Type B pancreatic cell (in vitro differentiated cells): ENCODE data around the gene EIF5A. TPM values are rescaled to one million over a fixed set of nuclear protein-coding genes. Genes with fewer than 3 reads are reported as not detected.

Experiments
- DNase-seq: peaks from one replicate; pipeline ENCODE4 v3.0.0; 2021; ENCODE audit warnings: mixed read lengths; ENCODE audit not compliant: unreplicated experiment; ENCODE audit errors: extremely low spot score
- H3K27ac Mint-ChIP-seq: 2 replicates; pipeline ENCODE4 v1.8.0; 2021; ENCODE audit warnings: mild to moderate bottlenecking, mixed read lengths
- H3K27me3 Mint-ChIP-seq: 2 replicates; pipeline ENCODE4 v1.8.0; 2021; ENCODE audit warnings: mixed read lengths
- H3K36me3 Mint-ChIP-seq: 2 replicates; pipeline ENCODE4 v1.8.0; 2021; ENCODE audit warnings: mixed read lengths
- H3K4me1 Mint-ChIP-seq: one replicate; pipeline ENCODE4 v1.8.0; 2021; ENCODE audit warnings: mixed read lengths; ENCODE audit not compliant: unreplicated experiment
- H3K4me3 Mint-ChIP-seq: 2 replicates; pipeline ENCODE4 v1.8.0; 2021; ENCODE audit warnings: mild to moderate bottlenecking, mixed read lengths
- H3K9me3 Mint-ChIP-seq: 2 replicates; pipeline ENCODE4 v1.8.0; 2021; ENCODE audit warnings: mixed read lengths
- total RNA-seq: library from RNA; stranded (reverse); gene quantifications from 2 replicates; pipeline ENCODE4 v1.2.1, GENCODE V29; 2021; ENCODE audit warnings: low replicate concordance
- TF ChIP-seq, protein P1 (sequence below): fragments of 200-600 bp; sonication (generic); conservative IDR thresholded peaks from 2 replicates; pipeline ENCODE4 v1.5.0; 2021; ENCODE audit warnings: antibody characterized with exemption, mild to moderate bottlenecking

EIF5A gene
- total RNA-seq, 1 donor from 2014 or later = 454 TPM

GRCh38 chr17:7279448-7279847, 28.0 kb upstream of the EIF5A start:
- H3K27ac Mint-ChIP-seq = no peak overlapping the region
- H3K4me1 Mint-ChIP-seq = peaks cover 15% of the 10 kb centered on the region
- DNase-seq = no peak
- H3K36me3 Mint-ChIP-seq = no peaks in the 10 kb centered on the region
- TF ChIP-seq, protein P1, sequence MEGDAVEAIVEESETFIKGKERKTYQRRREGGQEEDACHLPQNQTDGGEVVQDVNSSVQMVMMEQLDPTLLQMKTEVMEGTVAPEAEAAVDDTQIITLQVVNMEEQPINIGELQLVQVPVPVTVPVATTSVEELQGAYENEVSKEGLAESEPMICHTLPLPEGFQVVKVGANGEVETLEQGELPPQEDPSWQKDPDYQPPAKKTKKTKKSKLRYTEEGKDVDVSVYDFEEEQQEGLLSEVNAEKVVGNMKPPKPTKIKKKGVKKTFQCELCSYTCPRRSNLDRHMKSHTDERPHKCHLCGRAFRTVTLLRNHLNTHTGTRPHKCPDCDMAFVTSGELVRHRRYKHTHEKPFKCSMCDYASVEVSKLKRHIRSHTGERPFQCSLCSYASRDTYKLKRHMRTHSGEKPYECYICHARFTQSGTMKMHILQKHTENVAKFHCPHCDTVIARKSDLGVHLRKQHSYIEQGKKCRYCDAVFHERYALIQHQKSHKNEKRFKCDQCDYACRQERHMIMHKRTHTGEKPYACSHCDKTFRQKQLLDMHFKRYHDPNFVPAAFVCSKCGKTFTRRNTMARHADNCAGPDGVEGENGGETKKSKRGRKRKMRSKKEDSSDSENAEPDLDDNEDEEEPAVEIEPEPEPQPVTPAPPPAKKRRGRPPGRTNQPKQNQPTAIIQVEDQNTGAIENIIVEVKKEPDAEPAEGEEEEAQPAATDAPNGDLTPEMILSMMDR = no peak
- H3K4me3 Mint-ChIP-seq = no peak overlapping the region
- H3K9me3 Mint-ChIP-seq = no peaks in the 10 kb centered on the region
- H3K27me3 Mint-ChIP-seq = peaks cover 6% of the 10 kb centered on the region

- Mint-ChIP-seq H3K9me3 (no peaks in the 10 kb centered on the region), H3K4me1 (peaks cover 15% of the 10 kb centered on the region), H3K4me3 (peak overlapping the region; percentile 88), H3K36me3 (no peaks in the 10 kb centered on the region), H3K27me3 (peaks cover 6% of the 10 kb centered on the region), H3K27ac (peak overlapping the region; percentile 83)
- peak; percentile 86 for DNase-seq
- TF ChIP-seq, protein P1 = peak; percentile 89
These were observed 26.8 kb upstream of the EIF5A start for GRCh38 chr17:7280519-7281073.

DNA sequence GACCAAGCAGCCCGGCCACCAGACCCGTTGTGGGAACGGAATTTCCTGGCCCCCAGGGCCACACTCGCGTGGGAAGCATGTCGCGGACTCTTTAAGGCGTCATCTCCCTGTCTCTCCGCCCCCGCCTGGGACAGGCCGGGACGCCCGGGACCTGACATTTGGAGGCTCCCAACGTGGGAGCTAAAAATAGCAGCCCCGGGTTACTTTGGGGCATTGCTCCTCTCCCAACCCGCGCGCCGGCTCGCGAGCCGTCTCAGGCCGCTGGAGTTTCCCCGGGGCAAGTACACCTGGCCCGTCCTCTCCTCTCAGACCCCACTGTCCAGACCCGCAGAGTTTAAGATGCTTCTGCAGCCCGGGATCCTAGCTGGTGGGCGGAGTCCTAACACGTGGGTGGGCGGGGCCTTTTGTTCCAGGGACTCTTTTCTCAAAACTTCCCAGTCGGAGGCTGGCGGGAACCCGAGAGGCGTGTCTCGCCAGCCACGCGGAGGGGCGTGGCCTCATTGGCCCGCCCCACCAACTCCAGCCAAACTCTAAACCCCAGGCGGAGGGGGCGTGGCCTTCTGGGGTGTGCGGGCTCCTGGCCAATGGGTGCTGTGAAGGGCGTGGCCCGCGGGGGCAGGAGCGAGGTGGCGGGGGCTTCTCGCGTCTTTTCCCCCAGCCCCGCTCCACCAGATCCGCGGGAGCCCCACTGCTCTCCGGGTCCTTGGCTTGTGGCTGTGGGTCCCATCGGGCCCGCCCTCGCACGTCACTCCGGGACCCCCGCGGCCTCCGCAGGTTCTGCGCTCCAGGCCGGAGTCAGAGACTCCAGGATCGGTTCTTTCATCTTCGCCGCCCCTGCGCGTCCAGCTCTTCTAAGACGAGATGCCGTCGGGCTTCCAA, 26.1 kb upstream of the EIF5A start, which contains the start of gene SLC2A4:
SLC2A4 (plus strand) TSS at position 645 of the 879 bp plus-strand sequence; CDS start at position 862, 217 bp downstream.
- H3K36me3 Mint-ChIP-seq = no peaks in the 10 kb centered on the region
- TF ChIP-seq, protein P1 = no peak
- H3K27me3 Mint-ChIP-seq = peaks cover 6% of the 10 kb centered on the region
- H3K4me1 Mint-ChIP-seq = peaks cover 15% of the 10 kb centered on the region
- DNase-seq = peak; percentile 98
- H3K9me3 Mint-ChIP-seq = no peaks in the 10 kb centered on the region
- peak within 1 kb of the TSS; percentile 88 for H3K4me3 Mint-ChIP-seq
- peak within 1 kb of the TSS; percentile 83 for H3K27ac Mint-ChIP-seq

GRCh38 chr17:7281953-7282751, 25.3 kb upstream of the EIF5A start:
- peaks cover 6% of the 10 kb centered on the region for H3K27me3 Mint-ChIP-seq
- H3K4me3 Mint-ChIP-seq = peak overlapping the region; percentile 88
- H3K27ac Mint-ChIP-seq = no peak overlapping the region
- H3K4me1 Mint-ChIP-seq = peaks cover 15% of the 10 kb centered on the region
- DNase-seq = no peak
- TF ChIP-seq, protein P1 = no peak
- H3K36me3 Mint-ChIP-seq = no peaks in the 10 kb centered on the region
- no peaks in the 10 kb centered on the region for H3K9me3 Mint-ChIP-seq

DNA sequence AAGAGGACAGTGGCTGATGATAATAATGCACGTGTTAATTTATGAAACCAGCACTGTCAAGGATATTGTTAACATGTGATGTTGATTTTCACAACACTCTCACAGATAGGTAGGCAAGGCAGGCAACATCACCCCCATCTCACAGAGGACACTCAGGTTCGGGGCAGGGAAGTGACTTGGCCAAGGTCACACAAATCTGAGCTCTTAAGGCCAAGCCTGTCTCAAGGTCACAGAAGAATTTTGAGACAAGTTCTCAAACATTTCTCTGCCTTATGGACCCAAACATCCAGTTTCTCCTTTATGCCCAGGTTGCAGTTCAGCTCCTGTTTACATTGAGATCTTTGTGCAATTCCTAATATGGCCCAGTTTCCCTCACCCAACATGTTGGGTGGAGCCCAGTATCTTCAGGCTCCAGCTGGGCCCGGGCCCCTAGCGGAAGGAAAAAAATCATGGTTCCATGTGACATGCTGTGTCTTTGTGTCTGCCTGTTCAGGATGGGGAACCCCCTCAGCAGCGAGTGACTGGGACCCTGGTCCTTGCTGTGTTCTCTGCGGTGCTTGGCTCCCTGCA, 24.6 kb upstream of the EIF5A start:
- Mint-ChIP-seq H3K9me3 (no peaks in the 10 kb centered on the region), H3K4me3 (peak overlapping the region; percentile 88), H3K27me3 (peaks cover 8% of the 10 kb centered on the region), H3K36me3 (no peaks in the 10 kb centered on the region), H3K4me1 (peaks cover 15% of the 10 kb centered on the region), H3K27ac (no peak overlapping the region)
- no peak for DNase-seq
- TF ChIP-seq, protein P1 = no peak
